B cell (primary cell): ENCODE data around the gene NOL11.

ENCODE experiments used
- CTCF ChIP-seq: fragments of 200-600 bp; IDR thresholded peaks from one replicate; pipeline ENCODE4 v1.8.0; 2022; ENCODE audit warnings: antibody characterized with exemption, mild to moderate bottlenecking
- EZH2 ChIP-seq: IDR thresholded peaks from 2 replicates; pipeline ENCODE4 v1.6.1; 2012; ENCODE audit warnings: borderline replicate concordance, low read depth, mild to moderate bottlenecking, moderate library complexity, low read length; ENCODE audit not compliant: insufficient read depth, poor library complexity, severe bottlenecking

DNA sequence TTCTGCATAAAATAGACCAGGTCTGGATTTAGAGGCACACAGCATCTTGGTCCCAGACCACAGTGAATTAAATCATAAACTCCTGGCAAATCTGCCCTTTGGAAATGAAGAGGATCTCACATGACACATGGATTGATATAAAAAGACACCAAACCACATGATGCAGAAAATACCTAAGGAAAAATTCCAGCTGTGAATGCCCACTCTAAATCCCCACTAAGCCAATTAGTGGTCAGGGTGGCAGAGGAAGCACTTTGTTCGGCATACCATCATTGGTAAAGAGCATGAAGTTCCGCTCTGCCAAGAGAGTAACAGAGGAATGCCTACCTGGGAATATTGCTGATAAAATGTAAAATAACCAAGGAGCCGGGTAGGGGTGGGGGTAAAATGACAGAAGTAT, 32.4 kb upstream of the NOL11 start:
- no peak for TF ChIP-seq CTCF
- TF ChIP-seq EZH2, result no peak
